ENCODE measurements around the gene KIF26B.

Gene KIF26B

GRCh38 chr1:245143849-245144248 lies 10.9 kb upstream of the KIF26B start:
- Mint-ChIP-seq H3K4me3 (no peak overlapping the region), H3K27me3 (peaks cover 35% of the 10 kb centered on the region), H3K4me1 (no peaks in the 10 kb centered on the region), H3K36me3 (ENCODE audit: insufficient read depth) (no peaks in the 10 kb centered on the region), H3K9me3 (no peaks in the 10 kb centered on the region), H3K27ac (ENCODE audit: low read depth) (no peak overlapping the region)
- DNase-seq (ENCODE audit: low spot score in 2 of 2) (no peak), ATAC-seq (replicated peaks; ENCODE audit: extremely low read depth, poor library complexity, severe bottlenecking) (no peak)

GRCh38 chr1:245148069-245148468 lies 6.7 kb upstream of the KIF26B start:
- no peak overlapping the region for H3K27ac Mint-ChIP-seq (ENCODE audit: low read depth)
- no peaks in the 10 kb centered on the region for H3K9me3 Mint-ChIP-seq
- H3K4me3 Mint-ChIP-seq, result no peak overlapping the region
- ATAC-seq (replicated peaks; ENCODE audit: extremely low read depth, poor library complexity, severe bottlenecking) (no peak), DNase-seq (ENCODE audit: low spot score in 2 of 2) (no peak)
- H3K27me3 Mint-ChIP-seq, result peaks cover 66% of the 10 kb centered on the region
- H3K36me3 Mint-ChIP-seq (ENCODE audit: insufficient read depth), result peaks cover 1% of the 10 kb centered on the region
- peaks cover 1% of the 10 kb centered on the region for H3K4me1 Mint-ChIP-seq

- H3K36me3 Mint-ChIP-seq (ENCODE audit: insufficient read depth), result peaks cover 5% of the 10 kb centered on the region
- H3K4me1 Mint-ChIP-seq, result peaks cover 9% of the 10 kb centered on the region
Observed at GRCh38 chr1:245148861-245149260, 5.9 kb upstream of the KIF26B start.

GRCh38 chr1:245153081-245153551 lies 1.7 kb upstream of the KIF26B start:
- H3K4me3 Mint-ChIP-seq, result peak overlapping the region; percentile 81
- no peak overlapping the region for H3K27ac Mint-ChIP-seq (ENCODE audit: low read depth)
- H3K4me1 Mint-ChIP-seq, result peaks cover 25% of the 10 kb centered on the region
- peaks cover 5% of the 10 kb centered on the region for H3K36me3 Mint-ChIP-seq (ENCODE audit: insufficient read depth)
- no peaks in the 10 kb centered on the region for H3K9me3 Mint-ChIP-seq
- DNase-seq (ENCODE audit: low spot score in 2 of 2) (peak; percentile 28 to 39), ATAC-seq (replicated peaks; ENCODE audit: extremely low read depth, poor library complexity, severe bottlenecking) (no peak)
- peaks cover 91% of the 10 kb centered on the region for H3K27me3 Mint-ChIP-seq

More at GRCh38 chr1:245148861-245149260, 5.9 kb upstream of the KIF26B start:
- Mint-ChIP-seq H3K4me3 (no peak overlapping the region), H3K9me3 (no peaks in the 10 kb centered on the region), H3K27me3 (peaks cover 74% of the 10 kb centered on the region), H3K27ac (ENCODE audit: low read depth) (no peak overlapping the region)
- ATAC-seq (replicated peaks; ENCODE audit: extremely low read depth, poor library complexity, severe bottlenecking), result no peak
- DNase-seq (ENCODE audit: low spot score in 2 of 2), result no peak

GRCh38 chr1:245153552-245154428 lies 995 bp upstream of the KIF26B start:
- peaks cover 5% of the 10 kb centered on the region for H3K36me3 Mint-ChIP-seq (ENCODE audit: insufficient read depth)
- H3K27ac Mint-ChIP-seq (ENCODE audit: low read depth), result no peak overlapping the region
- peaks cover 91% of the 10 kb centered on the region for H3K27me3 Mint-ChIP-seq
- peak overlapping the region; percentile 81 for H3K4me3 Mint-ChIP-seq
- peaks cover 25% of the 10 kb centered on the region for H3K4me1 Mint-ChIP-seq
- DNase-seq (ENCODE audit: low spot score in 2 of 2) (no peak), ATAC-seq (replicated peaks; ENCODE audit: extremely low read depth, poor library complexity, severe bottlenecking) (no peak)
- H3K9me3 Mint-ChIP-seq, result no peaks in the 10 kb centered on the region

GRCh38 chr1:245155272-245156040 lies 671 bp downstream of the KIF26B start:
- H3K9me3 Mint-ChIP-seq, result peaks cover 6% of the 10 kb centered on the region
- no peak overlapping the region for H3K27ac Mint-ChIP-seq (ENCODE audit: low read depth)
- ATAC-seq (replicated peaks; ENCODE audit: extremely low read depth, poor library complexity, severe bottlenecking) (no peak), DNase-seq (ENCODE audit: low spot score in 2 of 2) (no peak)
- peaks cover 91% of the 10 kb centered on the region for H3K27me3 Mint-ChIP-seq
- H3K4me3 Mint-ChIP-seq, result peak overlapping the region; percentile 81
- peaks cover 25% of the 10 kb centered on the region for H3K4me1 Mint-ChIP-seq
- peaks cover 5% of the 10 kb centered on the region for H3K36me3 Mint-ChIP-seq (ENCODE audit: insufficient read depth)

- ATAC-seq (replicated peaks; ENCODE audit: extremely low read depth, poor library complexity, severe bottlenecking), result peak; percentile 66
- peak; percentile 36 to 49 for DNase-seq (ENCODE audit: low spot score in 2 of 2)
- H3K27me3 Mint-ChIP-seq, result peaks cover 86% of the 10 kb centered on the region
- peaks cover 5% of the 10 kb centered on the region for H3K36me3 Mint-ChIP-seq (ENCODE audit: insufficient read depth)
- H3K27ac Mint-ChIP-seq (ENCODE audit: low read depth), result no peak overlapping the region
- H3K4me3 Mint-ChIP-seq, result peak overlapping the region; percentile 81
- peaks cover 25% of the 10 kb centered on the region for H3K4me1 Mint-ChIP-seq
- peaks cover 6% of the 10 kb centered on the region for H3K9me3 Mint-ChIP-seq
Observed at GRCh38 chr1:245156041-245156735, 1.4 kb downstream of the KIF26B start.

GRCh38 chr1:245156736-245157505 lies 2.1 kb downstream of the KIF26B start:
- H3K36me3 Mint-ChIP-seq (ENCODE audit: insufficient read depth), result peaks cover 5% of the 10 kb centered on the region
- no peak for ATAC-seq (replicated peaks; ENCODE audit: extremely low read depth, poor library complexity, severe bottlenecking)
- peaks cover 6% of the 10 kb centered on the region for H3K9me3 Mint-ChIP-seq
- DNase-seq (ENCODE audit: low spot score in 2 of 2), result no peak
- H3K27me3 Mint-ChIP-seq, result peaks cover 78% of the 10 kb centered on the region
- peak overlapping the region; percentile 72 for H3K4me3 Mint-ChIP-seq
- H3K4me1 Mint-ChIP-seq, result peaks cover 25% of the 10 kb centered on the region
- no peak overlapping the region for H3K27ac Mint-ChIP-seq (ENCODE audit: low read depth)

- Mint-ChIP-seq H3K4me3 (no peak overlapping the region), H3K36me3 (ENCODE audit: insufficient read depth) (no peaks in the 10 kb centered on the region), H3K9me3 (peaks cover 6% of the 10 kb centered on the region), H3K27me3 (peaks cover 69% of the 10 kb centered on the region), H3K4me1 (peaks cover 16% of the 10 kb centered on the region), H3K27ac (ENCODE audit: low read depth) (no peak overlapping the region)
- ATAC-seq (replicated peaks; ENCODE audit: extremely low read depth, poor library complexity, severe bottlenecking), result no peak
- no peak for DNase-seq (ENCODE audit: low spot score in 2 of 2)
Observed at GRCh38 chr1:245158913-245159312, 4.1 kb downstream of the KIF26B start.

- no peak for ATAC-seq (replicated peaks; ENCODE audit: extremely low read depth, poor library complexity, severe bottlenecking)
- H3K27ac Mint-ChIP-seq (ENCODE audit: low read depth), result no peak overlapping the region
- no peak for DNase-seq (ENCODE audit: low spot score in 2 of 2)
- no peak overlapping the region for H3K4me3 Mint-ChIP-seq
- H3K27me3 Mint-ChIP-seq, result peaks cover 72% of the 10 kb centered on the region
- peaks cover 8% of the 10 kb centered on the region for H3K4me1 Mint-ChIP-seq
- H3K9me3 Mint-ChIP-seq, result peaks cover 6% of the 10 kb centered on the region
- H3K36me3 Mint-ChIP-seq (ENCODE audit: insufficient read depth), result no peaks in the 10 kb centered on the region
Observed at GRCh38 chr1:245160288-245160687, 5.5 kb downstream of the KIF26B start.

GRCh38 chr1:245160741-245161400 lies 6.1 kb downstream of the KIF26B start:
- H3K36me3 Mint-ChIP-seq (ENCODE audit: insufficient read depth), result no peaks in the 10 kb centered on the region
- DNase-seq (ENCODE audit: low spot score in 2 of 2) (no peak), ATAC-seq (replicated peaks; ENCODE audit: extremely low read depth, poor library complexity, severe bottlenecking) (no peak)
- H3K27me3 Mint-ChIP-seq, result peaks cover 72% of the 10 kb centered on the region
- H3K9me3 Mint-ChIP-seq, result peaks cover 6% of the 10 kb centered on the region
- peaks cover 3% of the 10 kb centered on the region for H3K4me1 Mint-ChIP-seq
- no peak overlapping the region for H3K4me3 Mint-ChIP-seq
- no peak overlapping the region for H3K27ac Mint-ChIP-seq (ENCODE audit: low read depth)
